Colon (tissue), 2 donors: ENCODE data around the gene TF.

ENCODE experiments used
- FAIRE-seq: peaks from 2 replicates; lab custom pipeline; 2012; peaks lifted over from hg19 to GRCh38; lab: Jason Lieb, UNC
- donor health status: control.
- donor health status: control.

TF gene

DNA sequence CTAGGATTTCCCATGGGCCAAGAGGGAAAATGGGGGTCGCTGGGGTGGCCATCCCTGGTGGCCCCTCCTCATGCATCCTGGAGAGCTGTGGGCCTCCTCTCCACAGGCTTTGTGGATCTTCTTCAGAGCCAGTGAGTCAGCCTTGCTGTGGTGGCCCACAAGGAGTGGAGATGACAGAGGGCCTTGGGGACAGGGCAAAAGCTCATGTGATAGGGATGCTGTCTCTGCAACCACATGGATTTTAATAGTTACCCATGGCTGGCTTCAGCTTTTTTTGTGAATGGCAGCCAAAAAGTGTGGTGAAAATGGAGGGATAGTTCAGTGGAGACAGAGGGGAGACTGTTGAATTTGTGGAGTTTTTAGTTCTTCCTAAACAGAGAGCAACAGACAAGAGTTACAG is 1.2 kb downstream of the TF start:
- FAIRE-seq: no peak

- FAIRE-seq: no peak
These were observed 1.9 kb downstream of the TF start for GRCh38 chr3:133747907-133748639.

GRCh38 chr3:133749427-133750258 is 3.5 kb downstream of the TF start:
- no peak for FAIRE-seq

GRCh38 chr3:133750259-133750656 is 4.1 kb downstream of the TF start:
- no peak for FAIRE-seq

GRCh38 chr3:133753107-133753778 is 7.0 kb downstream of the TF start:
- no peak for FAIRE-seq

GRCh38 chr3:133753779-133754164 is 7.6 kb downstream of the TF start:
- FAIRE-seq: no peak

DNA sequence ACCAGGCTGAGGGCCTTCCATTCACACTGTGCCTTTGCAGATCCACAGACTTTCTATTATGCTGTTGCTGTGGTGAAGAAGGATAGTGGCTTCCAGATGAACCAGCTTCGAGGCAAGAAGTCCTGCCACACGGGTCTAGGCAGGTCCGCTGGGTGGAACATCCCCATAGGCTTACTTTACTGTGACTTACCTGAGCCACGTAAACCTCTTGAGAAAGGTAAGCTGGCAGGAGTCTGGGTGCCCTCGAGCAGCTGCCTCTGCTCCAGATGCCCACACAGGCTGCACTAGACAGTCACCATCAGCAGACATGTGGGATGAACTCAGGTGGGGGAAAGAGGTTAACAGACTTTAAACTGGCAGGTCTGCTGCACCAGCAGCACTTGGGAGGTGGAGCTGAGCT is 8.3 kb downstream of the TF start:
- no peak for FAIRE-seq

DNA sequence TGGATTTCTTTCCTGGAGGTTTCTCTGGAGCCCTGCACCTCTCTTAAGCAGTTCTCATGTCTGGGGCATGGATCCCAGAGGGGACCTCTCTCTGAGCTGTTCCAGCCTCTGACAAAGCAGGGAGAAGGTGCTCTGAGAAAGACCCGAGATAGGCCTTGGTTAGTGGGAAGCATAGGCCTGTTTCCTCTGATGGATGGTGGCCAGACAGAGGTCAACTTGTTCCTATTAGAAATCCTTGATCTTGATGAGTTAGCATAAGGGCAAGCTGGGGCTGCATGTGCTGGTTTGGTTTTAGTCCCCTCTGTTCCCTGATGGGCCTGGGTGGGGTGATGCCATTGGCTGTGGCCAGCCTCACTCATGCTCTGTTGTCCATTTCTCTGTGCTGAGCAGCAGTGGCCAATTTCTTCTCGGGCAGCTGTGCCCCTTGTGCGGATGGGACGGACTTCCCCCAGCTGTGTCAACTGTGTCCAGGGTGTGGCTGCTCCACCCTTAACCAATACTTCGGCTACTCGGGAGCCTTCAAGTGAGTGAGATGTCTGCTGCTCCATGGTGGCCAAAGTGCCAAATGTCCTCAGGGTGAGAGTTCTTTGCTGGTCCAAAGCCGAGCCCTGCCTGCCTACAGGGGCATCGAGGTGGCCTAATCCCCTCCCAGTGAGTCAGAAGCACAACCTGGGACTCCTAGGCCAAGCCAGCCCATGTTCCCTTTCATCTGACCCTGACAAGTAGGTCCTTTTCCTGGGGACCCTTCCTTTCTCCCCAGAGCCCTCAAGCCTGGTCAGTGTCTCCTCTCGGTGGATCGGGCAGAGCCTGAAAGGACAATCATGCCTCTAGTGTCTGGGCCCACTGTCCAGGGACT is 9.0 kb downstream of the TF start:
- no peak for FAIRE-seq

DNA sequence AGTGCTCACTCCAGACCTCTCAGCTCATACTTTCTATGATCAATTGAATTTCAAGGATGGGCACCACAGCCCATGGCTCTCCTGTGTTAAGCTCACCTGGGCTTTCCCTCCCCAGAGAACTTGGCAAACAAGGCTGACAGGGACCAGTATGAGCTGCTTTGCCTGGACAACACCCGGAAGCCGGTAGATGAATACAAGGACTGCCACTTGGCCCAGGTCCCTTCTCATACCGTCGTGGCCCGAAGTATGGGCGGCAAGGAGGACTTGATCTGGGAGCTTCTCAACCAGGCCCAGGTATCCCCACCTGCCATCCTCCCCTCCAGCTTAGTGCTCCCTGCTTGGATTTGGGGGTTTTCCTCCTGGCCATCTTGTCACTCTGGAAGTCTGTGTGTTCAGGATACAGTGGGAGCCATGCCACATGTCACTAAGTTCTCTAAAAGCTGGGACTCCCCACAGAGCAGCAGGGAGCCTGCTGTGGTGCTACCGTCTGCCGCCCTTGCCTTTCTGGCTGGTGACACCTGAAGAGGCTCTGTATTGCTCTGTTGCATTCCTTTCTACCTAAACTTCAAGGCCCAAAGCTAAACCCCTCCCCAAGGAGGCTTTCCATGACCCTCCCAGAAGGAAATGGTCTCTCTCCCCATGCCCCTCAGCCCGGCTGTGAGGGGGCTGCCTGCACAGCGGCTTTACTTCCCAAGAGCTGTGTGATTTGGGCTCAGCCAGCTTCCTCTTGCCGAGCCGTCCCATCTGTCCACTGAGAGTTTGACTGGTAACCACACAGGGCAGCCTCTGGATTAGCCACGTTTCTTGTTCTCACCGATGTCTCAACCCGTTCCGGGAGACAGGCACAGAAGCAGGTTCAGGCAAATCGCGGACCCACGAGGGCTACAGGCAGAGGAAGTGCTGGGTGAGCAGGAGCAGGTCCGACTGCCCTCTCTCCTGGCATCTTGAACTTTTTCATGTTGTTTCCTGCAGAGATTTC is 10.8 kb downstream of the TF start:
- FAIRE-seq: no peak

DNA sequence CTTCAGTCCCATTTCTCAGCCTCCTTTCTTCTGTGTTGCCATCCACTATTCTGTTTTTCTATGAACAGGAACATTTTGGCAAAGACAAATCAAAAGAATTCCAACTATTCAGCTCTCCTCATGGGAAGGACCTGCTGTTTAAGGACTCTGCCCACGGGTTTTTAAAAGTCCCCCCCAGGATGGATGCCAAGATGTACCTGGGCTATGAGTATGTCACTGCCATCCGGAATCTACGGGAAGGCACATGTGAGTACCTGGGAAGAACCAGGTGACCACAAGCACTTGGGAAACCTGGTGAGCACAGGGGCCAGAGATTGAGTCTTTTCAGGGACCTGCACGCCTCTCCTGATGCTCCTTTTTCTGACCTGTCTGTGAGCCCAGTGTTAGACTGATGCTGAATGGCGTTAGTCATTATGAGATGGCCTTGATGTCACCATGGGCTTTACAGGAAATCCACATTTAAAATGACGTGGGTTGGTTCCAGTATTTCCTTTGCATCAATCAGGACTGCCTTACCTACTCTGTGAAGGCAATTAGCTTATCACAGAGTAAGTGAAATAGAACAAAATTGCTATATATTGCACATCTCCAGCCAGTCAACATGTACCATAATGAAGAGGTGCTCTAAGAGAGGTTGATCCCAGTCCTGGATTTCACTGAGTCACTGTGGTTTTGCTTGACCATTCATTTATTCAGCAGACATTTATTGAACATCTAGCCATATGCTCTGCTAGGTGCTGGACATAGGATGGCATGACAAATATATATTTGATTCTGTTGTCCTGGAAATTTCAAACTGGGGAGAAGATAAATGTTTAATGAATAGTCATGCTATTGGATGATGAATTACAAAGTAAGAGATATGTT is 11.7 kb downstream of the TF start:
- FAIRE-seq: no peak

- no peak for FAIRE-seq
These were observed 12.4 kb downstream of the TF start for GRCh38 chr3:133758568-133758928.

DNA sequence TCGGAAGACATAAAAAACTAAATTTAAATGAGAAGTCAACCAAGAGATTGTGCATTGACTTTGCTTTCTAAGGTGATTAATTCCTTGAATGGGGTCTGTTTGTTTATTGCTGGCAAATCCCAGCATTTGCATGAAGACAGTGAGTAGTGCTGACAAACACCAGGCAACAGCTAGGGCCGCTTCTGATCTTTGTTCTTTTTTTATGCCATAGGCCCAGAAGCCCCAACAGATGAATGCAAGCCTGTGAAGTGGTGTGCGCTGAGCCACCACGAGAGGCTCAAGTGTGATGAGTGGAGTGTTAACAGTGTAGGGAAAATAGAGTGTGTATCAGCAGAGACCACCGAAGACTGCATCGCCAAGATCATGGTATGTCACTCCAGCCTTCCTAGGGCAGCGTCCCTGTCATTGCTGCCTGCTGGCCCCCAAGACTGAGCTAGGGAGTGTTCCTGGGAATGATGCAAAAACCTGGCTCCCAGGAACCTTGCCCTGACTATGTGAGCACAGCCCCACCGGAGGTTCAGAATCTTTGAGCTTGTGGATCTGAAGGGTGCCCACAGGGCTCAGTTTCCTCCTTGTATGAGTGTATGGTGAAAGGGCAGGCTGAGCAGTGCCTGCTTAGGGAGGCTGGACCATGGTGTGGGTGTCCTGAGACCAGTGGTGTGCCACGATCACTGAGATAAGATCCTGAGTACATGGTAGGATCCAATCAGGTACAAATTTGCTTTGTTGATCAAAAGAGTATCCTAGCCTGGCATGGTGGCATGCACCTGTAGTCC is 13.0 kb downstream of the TF start:
- FAIRE-seq: no peak

GRCh38 chr3:133759740-133760305 is 13.6 kb downstream of the TF start:
- FAIRE-seq: no peak

DNA sequence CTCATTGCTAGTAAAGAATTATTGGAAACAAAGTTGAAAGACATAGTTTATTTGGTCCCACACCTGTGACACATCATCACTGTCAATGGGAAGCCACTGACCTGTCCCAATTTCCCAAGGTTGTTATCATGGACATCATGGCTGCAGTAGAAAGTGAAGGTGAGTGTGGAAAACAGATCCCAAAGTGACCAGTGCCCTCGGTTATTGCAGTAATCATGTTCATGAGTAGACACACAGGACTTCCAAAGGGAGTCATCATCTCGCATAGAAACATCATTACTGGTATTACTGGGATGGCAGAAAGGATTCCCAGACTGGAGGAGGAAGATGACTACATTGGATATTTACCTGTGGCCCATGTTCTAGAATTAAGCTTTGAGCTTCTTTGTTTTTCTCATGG is 14.7 kb downstream of the TF start:
- no peak for FAIRE-seq

DNA sequence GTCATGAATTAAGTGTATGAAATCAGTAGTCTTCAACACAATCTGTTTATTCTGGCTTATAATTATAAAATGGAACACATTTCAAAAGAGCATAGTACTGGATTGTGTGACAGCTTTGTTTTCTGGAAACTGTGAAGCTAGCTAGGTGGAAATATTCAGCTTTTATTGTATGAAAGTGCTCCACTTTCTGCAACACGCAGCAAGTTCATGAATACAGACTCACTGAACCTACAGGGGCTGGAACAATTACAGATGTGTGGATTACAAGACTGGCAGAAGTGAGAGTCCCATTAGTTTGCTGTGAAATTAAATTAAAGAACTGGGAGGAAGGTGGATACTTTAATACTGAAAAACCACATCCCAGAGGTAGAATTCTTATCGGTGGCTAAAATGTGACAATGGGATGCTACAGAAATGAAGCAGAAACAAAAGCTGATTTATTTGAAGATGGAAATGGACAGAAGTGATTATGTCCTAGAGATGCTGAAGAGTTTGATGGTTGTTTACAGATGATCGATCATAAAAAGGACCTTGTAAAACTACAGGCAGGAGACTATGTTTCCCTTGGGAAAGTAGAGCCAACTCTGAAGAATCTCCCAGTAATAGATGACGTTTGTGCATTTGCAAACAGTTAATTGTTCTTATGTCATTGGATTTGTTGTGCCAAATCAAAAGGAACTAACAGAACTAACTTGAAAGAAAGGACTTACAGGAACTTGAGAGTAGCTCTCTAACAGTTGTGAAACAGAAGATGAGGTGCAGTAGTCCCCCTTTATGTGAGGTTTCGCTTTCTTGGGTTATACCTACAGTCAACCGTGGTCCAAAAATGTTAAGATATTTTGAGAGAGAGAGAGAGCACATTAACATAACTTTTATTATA is 15.7 kb downstream of the TF start:
- FAIRE-seq: no peak

GRCh38 chr3:133762539-133762938 is 16.3 kb downstream of the TF start:
- no peak for FAIRE-seq

GRCh38 chr3:133763797-133764683 is 17.8 kb downstream of the TF start:
- FAIRE-seq: no peak
